Peyer's patch (tissue), 4 donors: ENCODE measurements around the gene PRPF39. TPM values are rescaled to one million over a fixed set of nuclear protein-coding genes. Genes with fewer than 3 reads are reported as not detected.

Source experiments
- DNase-seq, 3 donors: peaks; one replicate each; pipeline ENCODE4 v3.0.0-alpha.2; 2017 to 2019
- H3K27ac ChIP-seq, 4 donors: fragments of 200-600 bp; sonication (generic); one replicate each; pipeline ENCODE4 v1.5.1; 2016 to 2019
- H3K27me3 ChIP-seq, 2 donors: fragments of 200-600 bp; sonication (generic); one replicate each; pipeline ENCODE4 v1.5.1; 2019
- H3K36me3 ChIP-seq, 3 donors: fragments of 200-600 bp; sonication (generic); one replicate each; pipeline ENCODE4 v1.5.1; 2016 to 2019
- H3K4me1 ChIP-seq, 4 donors: fragments of 200-600 bp; sonication (generic); one replicate each; pipeline ENCODE4 v1.5.1; 2016 to 2019
- H3K4me3 ChIP-seq, 4 donors: fragments of 200-600 bp; sonication (generic); 1 replicate in 3 of 4; 2 replicates in 1 of 4; pipeline ENCODE4 v1.5.1; 2016 to 2019; ENCODE audit warnings: mild to moderate bottlenecking in 1 of 4
- H3K9me3 ChIP-seq, 4 donors: fragments of 200-600 bp; sonication (generic); one replicate each; pipeline ENCODE4 v1.5.1; 2016 to 2019; ENCODE audit warnings: mild to moderate bottlenecking in 1 of 4
- POLR2A ChIP-seq, 2 donors: fragments of 450-650 bp; IDR thresholded peaks; one replicate each; pipeline ENCODE4 v1.5.1; 2017; ENCODE audit warnings: antibody characterized with exemption in 2 of 2, mild to moderate bottlenecking in 2 of 2, moderate library complexity in 2 of 2
- total RNA-seq, 4 donors: library from RNA; depleted of rRNA; stranded (reverse); fragments of >200 nt; gene quantifications; one replicate each; pipeline ENCODE4 v1.1.0, GENCODE V29; 2016
- TF ChIP-seq, protein P1 (sequence below), 6 experiments: fragments of 450-650 bp in 4 of 6; fragments of 200-600 bp in 2 of 6; sonication (generic) in 1 of 6; IDR thresholded peaks; one replicate each; pipeline ENCODE4 v1.5.1; 2017 to 2019; ENCODE audit warnings: antibody characterized with exemption in 6 of 6, mild to moderate bottlenecking in 3 of 6, moderate library complexity in 1 of 6

The PRPF39 gene
- total RNA-seq, 4 donors from 2014 or later: 46.6 to 87.5 (median 64.1) TPM

DNA sequence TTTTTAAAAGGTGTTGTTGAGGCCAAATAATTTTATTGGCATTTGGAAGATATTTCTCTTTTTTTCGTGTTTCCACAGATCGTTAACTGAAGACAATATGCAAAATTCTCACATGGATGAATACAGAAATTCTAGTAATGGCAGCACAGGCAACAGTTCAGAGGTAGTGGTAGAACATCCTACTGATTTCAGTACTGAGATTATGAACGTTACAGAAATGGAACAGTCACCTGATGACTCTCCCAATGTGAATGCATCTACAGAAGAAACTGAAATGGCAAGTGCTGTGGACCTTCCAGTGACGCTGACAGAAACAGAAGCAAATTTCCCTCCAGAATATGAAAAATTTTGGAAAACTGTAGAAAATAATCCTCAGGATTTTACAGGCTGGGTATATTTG, 11.2 kb downstream of the PRPF39 start:
- no peaks in the 10 kb centered on the region for H3K27me3 ChIP-seq
- peaks cover 0 to 8% (median 0%) of the 10 kb centered on the region in 4 donors for H3K4me1 ChIP-seq
- no peaks in the 10 kb centered on the region for H3K9me3 ChIP-seq
- no peak overlapping the region for H3K27ac ChIP-seq
- no peak for TF ChIP-seq POLR2A (IDR thresholded peaks at IDR 0.05)
- TF ChIP-seq, protein P1, sequence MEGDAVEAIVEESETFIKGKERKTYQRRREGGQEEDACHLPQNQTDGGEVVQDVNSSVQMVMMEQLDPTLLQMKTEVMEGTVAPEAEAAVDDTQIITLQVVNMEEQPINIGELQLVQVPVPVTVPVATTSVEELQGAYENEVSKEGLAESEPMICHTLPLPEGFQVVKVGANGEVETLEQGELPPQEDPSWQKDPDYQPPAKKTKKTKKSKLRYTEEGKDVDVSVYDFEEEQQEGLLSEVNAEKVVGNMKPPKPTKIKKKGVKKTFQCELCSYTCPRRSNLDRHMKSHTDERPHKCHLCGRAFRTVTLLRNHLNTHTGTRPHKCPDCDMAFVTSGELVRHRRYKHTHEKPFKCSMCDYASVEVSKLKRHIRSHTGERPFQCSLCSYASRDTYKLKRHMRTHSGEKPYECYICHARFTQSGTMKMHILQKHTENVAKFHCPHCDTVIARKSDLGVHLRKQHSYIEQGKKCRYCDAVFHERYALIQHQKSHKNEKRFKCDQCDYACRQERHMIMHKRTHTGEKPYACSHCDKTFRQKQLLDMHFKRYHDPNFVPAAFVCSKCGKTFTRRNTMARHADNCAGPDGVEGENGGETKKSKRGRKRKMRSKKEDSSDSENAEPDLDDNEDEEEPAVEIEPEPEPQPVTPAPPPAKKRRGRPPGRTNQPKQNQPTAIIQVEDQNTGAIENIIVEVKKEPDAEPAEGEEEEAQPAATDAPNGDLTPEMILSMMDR (IDR thresholded peaks at IDR 0.05): no peak
- H3K36me3 ChIP-seq: peaks cover 0 to 36% (median 0%) of the 10 kb centered on the region in 3 donors
- H3K4me3 ChIP-seq: no peak overlapping the region
- no peak for DNase-seq

DNA sequence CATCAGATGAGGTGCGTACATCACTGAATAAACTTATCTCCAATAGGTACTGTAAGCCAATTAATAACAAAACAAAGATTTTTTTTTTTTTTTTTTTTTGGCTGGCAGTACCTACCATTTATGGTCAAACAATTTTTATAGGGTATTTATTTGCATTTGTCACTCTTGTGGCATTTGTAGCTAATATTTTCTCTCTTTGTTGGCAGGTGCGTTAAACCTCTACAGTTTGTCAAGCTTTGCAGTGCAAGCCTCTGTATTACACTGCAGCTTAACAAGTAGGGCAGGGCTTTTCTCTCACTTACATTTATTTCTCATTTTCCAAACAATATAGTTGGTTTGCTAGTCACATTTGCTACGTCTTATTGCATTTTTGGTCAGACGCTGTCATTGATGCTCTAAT, 12.3 kb downstream of the PRPF39 start:
- no peaks in the 10 kb centered on the region for H3K27me3 ChIP-seq
- H3K27ac ChIP-seq: no peak overlapping the region
- TF ChIP-seq, protein P1 (IDR thresholded peaks at IDR 0.05): no peak
- TF ChIP-seq POLR2A (IDR thresholded peaks at IDR 0.05): no peak
- peaks cover 0 to 44% (median 0%) of the 10 kb centered on the region in 3 donors for H3K36me3 ChIP-seq
- no peaks in the 10 kb centered on the region for H3K4me1 ChIP-seq
- DNase-seq: no peak
- H3K9me3 ChIP-seq: no peaks in the 10 kb centered on the region
- no peak overlapping the region for H3K4me3 ChIP-seq

DNA sequence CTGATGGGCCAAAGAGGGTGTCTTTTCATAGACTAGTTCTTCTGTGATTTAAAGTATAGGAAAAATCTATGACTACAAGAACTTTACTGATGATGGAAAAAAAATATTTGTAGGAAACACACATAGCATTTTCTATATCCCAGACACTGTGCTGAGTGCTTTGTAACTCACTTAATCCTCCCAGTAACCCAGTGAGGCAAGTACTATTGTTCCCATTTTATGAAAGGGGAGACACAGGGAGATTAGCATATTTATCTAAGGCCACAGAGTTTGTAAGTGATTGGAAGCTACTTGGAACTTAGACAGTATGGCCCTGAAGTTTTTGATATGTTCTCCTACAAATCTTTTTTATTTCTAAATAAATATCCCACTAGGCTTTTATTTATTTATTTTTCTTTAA, 19.9 kb downstream of the PRPF39 start:
- Histone ChIP-seq H3K36me3 (peaks cover 0 to 61% (median 0%) of the 10 kb centered on the region in 3 donors), H3K4me3 (no peak overlapping the region), H3K4me1 (peaks cover 0 to 5% (median 0%) of the 10 kb centered on the region in 4 donors), H3K27me3 (no peaks in the 10 kb centered on the region), H3K27ac (peak overlapping the region in 1 of 4 donors; percentile 33), H3K9me3 (no peaks in the 10 kb centered on the region)
- DNase-seq: no peak
- TF ChIP-seq, protein P1 (IDR thresholded peaks at IDR 0.05): no peak
- no peak for TF ChIP-seq POLR2A (IDR thresholded peaks at IDR 0.05)

DNA sequence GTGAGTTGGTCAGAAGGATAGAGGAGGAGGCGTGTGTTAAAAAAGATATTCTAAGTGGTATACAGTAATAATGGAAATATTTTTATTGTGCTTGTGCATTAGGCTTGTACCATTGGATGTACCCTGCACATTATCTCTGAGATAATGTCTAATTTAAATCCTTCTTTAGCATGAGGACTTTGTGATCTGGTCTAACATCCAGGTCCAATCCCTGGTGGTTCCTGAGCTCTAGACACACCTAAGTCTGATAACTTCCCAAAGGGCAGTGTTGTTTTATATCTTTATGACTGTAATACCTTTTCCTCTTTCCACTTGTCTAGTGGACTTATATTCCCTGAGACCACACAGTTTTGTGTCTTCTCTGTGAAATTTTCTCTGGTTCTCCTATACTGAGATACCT, 20.6 kb downstream of the PRPF39 start:
- no peak overlapping the region for H3K4me3 ChIP-seq
- peaks cover 0 to 5% (median 0%) of the 10 kb centered on the region in 4 donors for H3K4me1 ChIP-seq
- peak in 1 of 3 donors; percentile 57 for DNase-seq
- H3K9me3 ChIP-seq: no peaks in the 10 kb centered on the region
- H3K27me3 ChIP-seq: no peaks in the 10 kb centered on the region
- TF ChIP-seq, protein P1 (IDR thresholded peaks at IDR 0.05): peak in 1 of 6 experiments; percentile 5
- no peak for TF ChIP-seq POLR2A (IDR thresholded peaks at IDR 0.05)
- H3K27ac ChIP-seq: peak overlapping the region in 1 of 4 donors; percentile 33
- peaks cover 0 to 64% (median 5%) of the 10 kb centered on the region in 3 donors for H3K36me3 ChIP-seq

DNA sequence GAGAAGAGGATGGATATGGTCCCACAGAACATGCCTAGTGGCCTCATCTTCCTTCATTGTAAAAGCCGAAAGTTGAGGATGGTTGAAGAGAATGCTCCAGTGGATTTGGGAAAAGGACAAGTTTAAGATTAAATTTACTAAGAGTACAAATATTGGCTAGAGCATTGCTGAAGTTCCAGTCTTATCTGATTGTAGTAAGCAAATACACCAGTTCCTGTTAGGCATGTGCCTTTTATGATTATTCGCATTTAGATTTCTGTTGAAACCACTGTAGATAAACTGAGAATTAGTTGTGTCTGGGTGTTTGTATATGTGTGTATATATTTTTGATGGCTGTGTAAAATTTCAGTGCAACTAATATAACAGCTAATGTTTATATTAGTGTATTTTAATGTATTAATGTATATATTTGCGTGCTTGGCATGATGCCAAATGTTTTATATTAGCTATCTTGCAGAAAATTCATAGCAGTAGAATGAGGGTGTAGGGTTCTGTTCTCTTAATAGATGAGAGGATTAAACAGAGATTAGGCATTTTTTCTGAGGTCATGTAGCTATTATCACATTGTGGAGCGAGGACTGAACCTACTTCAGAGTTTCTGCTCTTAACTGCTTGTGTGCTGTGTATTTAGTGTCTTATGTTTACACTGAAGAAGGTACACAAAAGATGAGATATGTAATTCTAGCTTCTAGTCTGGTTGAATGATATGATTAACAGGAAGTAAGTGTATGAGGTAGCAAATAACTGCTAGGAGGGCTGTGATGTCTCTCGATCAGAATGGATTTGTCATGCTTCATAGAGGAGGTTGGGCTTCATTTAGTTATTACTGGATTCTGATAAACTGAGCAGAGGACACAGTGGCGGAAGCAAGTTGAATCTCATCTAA, 29.2 kb downstream of the PRPF39 start:
- Histone ChIP-seq H3K27ac (no peak overlapping the region), H3K4me1 (no peaks in the 10 kb centered on the region), H3K27me3 (no peaks in the 10 kb centered on the region), H3K9me3 (no peaks in the 10 kb centered on the region), H3K4me3 (no peak overlapping the region), H3K36me3 (peaks cover 0 to 86% (median 5%) of the 10 kb centered on the region in 3 donors)
- no peak for DNase-seq
- TF ChIP-seq POLR2A (IDR thresholded peaks at IDR 0.05): no peak
- TF ChIP-seq, protein P1 (IDR thresholded peaks at IDR 0.05): no peak
